ENCODE data around the gene SMIM38. TPM values are rescaled to one million over a fixed set of nuclear protein-coding genes. Genes with fewer than 3 reads are reported as not detected.

SMIM38 gene
- polyA plus RNA-seq, 1 experiment: 0.09 TPM

GRCh38 chr11:69198891-69199582 lies 43.3 kb downstream of the SMIM38 start:
- peaks cover 19% of the 10 kb centered on the region for H3K27me3 ChIP-seq (ENCODE audit: control insufficient read depth, insufficient read depth, low read length)
- peaks cover 14% of the 10 kb centered on the region; the same call in 1 of the 2 replicates for H3K9me3 ChIP-seq (ENCODE audit: control insufficient read depth, insufficient read depth, low read length)
- DNase-seq (ENCODE audit: low read depth, low spot score): no peak
- CTCF ChIA-PET: no interaction called here
- no peak overlapping the region for H3K27ac ChIP-seq (ENCODE audit: low read depth, low read length)
- POLR2A ChIA-PET: no interaction called here
- no peak overlapping the region for H3K4me3 ChIP-seq (ENCODE audit: low read depth, low read length)
- no peak for TF ChIP-seq CTCF (IDR thresholded peaks at IDR 0.05; ENCODE audit: low read depth, low read length)

GRCh38 chr11:69199583-69200315 lies 44.0 kb downstream of the SMIM38 start:
- Histone ChIP-seq H3K27me3 (ENCODE audit: control insufficient read depth, insufficient read depth, low read length) (peaks cover 19% of the 10 kb centered on the region), H3K9me3 (ENCODE audit: control insufficient read depth, insufficient read depth, low read length) (peaks cover 14% of the 10 kb centered on the region; the same call in 1 of the 2 replicates), H3K27ac (ENCODE audit: low read depth, low read length) (no peak overlapping the region), H3K4me3 (ENCODE audit: low read depth, low read length) (no peak overlapping the region)
- no peak for DNase-seq (ENCODE audit: low read depth, low spot score)
- TF ChIP-seq CTCF (IDR thresholded peaks at IDR 0.05; ENCODE audit: low read depth, low read length): no peak
- POLR2A ChIA-PET: no interaction called here
- CTCF ChIA-PET: interaction anchor here (0.7 kb wide), 1 partner anchor 65 kb away, joined by 4 read pairs; no protein-coding TSS in a partner anchor

- peaks cover 14% of the 10 kb centered on the region; the same call in 1 of the 2 replicates for H3K9me3 ChIP-seq (ENCODE audit: control insufficient read depth, insufficient read depth, low read length)
- DNase-seq (ENCODE audit: low read depth, low spot score): no peak
- peaks cover 19% of the 10 kb centered on the region for H3K27me3 ChIP-seq (ENCODE audit: control insufficient read depth, insufficient read depth, low read length)
- no peak for TF ChIP-seq CTCF (IDR thresholded peaks at IDR 0.05; ENCODE audit: low read depth, low read length)
- ChIA-PET CTCF (interaction anchor here (0.7 kb wide), 1 partner anchor 65 kb away, joined by 4 read pairs; no protein-coding TSS in a partner anchor), POLR2A (no interaction called here)
- H3K4me3 ChIP-seq (ENCODE audit: low read depth, low read length): no peak overlapping the region
- H3K27ac ChIP-seq (ENCODE audit: low read depth, low read length): no peak overlapping the region
Observed at GRCh38 chr11:69200331-69201065, 44.8 kb downstream of the SMIM38 start.

GRCh38 chr11:69201066-69201365 lies 45.3 kb downstream of the SMIM38 start:
- CTCF ChIA-PET: no interaction called here
- DNase-seq (ENCODE audit: low read depth, low spot score): no peak
- Histone ChIP-seq H3K4me3 (ENCODE audit: low read depth, low read length) (no peak overlapping the region), H3K27me3 (ENCODE audit: control insufficient read depth, insufficient read depth, low read length) (peaks cover 19% of the 10 kb centered on the region), H3K9me3 (ENCODE audit: control insufficient read depth, insufficient read depth, low read length) (peaks cover 9% of the 10 kb centered on the region; the same call in 1 of the 2 replicates), H3K27ac (ENCODE audit: low read depth, low read length) (no peak overlapping the region)
- POLR2A ChIA-PET: no interaction called here
- no peak for TF ChIP-seq CTCF (IDR thresholded peaks at IDR 0.05; ENCODE audit: low read depth, low read length)

Data from AG04450 (cell line).